HG03558 (cell line): ENCODE results near the gene PUS7L.
A peak's percentile ranks its signal among the peaks of the same experiment; 100 is the strongest.
"Not testable (repeated sequence)": the region's sequence is repeated elsewhere in the genome, so short reads cannot be mapped to it uniquely, and the experiment has no call there.

Source experiments
- ATAC-seq: cut with Tn5 transposase; IDR thresholded peaks from one replicate; pipeline ENCODE4 v1.9.1; 2021; ENCODE audit warnings: moderate number of reproducible peaks; ENCODE audit not compliant: unreplicated experiment; ENCODE audit errors: extremely low read depth

The PUS7L gene

GRCh38 chr12:43758728-43759563 lies at the start of gene PUS7L, which contains the start of gene IRAK4:
PUS7L (minus strand) TSS chr12:43758790; CDS start chr12:43755245, 3,545 bp downstream.
IRAK4 (plus strand) TSS chr12:43758951; CDS start chr12:43768112, 9,161 bp downstream.
- ATAC-seq: peak; percentile 96

DNA sequence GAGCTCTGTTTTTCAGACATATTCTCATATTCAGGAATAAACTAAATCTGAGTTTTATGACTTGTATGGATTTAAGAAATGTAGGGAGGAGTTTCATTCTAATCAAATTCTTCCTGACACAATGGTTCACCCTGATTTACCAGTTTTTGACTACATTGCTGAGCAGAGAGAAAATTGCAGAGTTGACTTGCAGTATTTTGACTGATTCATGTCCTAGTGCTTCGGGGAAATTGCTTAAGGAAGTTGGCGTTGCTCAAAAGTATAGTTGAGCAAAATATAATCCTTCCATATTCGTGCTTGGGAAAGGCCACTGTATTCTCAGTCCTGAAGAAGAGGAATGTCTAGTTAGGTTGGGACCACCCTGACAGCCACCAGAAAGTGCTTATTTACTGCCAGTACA lies 48.8 kb upstream of the PUS7L start:
- ATAC-seq: no peak

- ATAC-seq: no peak
These were observed 48.1 kb upstream of the PUS7L start for GRCh38 chr12:43806737-43807072.

- ATAC-seq: peak; percentile 87
These were observed 47.5 kb upstream of the PUS7L start, which contains the start of gene TWF1 for GRCh38 chr12:43805860-43806736. TWF1 (minus strand) TSS chr12:43806317; CDS start chr12:43806245, 72 bp downstream.

- no peak for ATAC-seq
These were observed 46.7 kb upstream of the PUS7L start for GRCh38 chr12:43805149-43805859.

DNA sequence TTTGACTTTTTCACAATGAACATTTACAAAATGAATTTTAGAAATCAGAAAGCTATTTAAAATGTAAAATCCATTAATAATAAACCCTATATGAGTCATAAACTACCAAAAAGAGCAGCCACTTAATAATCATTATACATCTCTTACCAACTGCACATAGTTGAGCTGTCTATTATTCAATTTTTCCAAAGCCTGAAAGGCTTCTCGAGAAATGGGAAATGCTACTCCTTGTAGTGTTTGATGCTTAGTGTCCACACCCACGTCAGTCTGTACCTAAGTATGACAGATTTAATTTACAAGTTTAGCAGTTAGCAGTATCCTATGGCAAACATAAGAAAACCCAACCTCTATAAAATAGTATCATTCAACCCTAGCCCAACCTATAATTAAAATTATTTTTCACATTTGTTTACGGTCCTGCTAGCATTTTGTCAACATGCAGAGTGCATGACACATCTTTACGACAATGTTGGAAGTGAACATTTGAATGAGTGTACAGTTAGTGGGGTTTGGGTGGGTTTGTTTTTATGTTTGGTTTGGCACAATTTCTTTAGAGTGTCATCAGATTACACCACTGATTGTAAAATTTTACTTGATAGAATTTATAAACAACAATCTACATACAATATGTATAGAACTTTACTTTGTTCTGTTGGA lies 39.1 kb upstream of the PUS7L start:
- ATAC-seq: no peak

GRCh38 chr12:43795716-43796280 lies 37.2 kb upstream of the PUS7L start:
- no peak for ATAC-seq

DNA sequence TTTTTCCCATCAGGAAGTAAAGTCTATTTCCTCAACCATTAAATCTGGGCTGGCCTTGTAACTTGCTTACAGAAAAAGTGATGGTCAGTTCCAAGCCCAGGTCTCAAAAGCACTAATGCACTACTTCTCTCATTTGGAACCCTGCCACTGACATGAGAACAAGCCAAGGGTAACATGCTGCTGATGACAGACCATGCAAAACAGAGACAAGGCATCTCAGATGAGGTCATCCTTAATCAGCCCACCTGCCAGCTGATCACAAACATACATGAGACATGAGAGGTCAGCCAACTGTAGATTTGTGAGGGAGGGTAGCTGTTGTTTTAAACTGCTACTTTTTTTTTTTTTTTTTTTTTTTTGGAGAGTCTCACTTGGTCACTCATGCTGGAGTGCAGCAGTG lies 31.4 kb upstream of the PUS7L start:
- no peak for ATAC-seq

- ATAC-seq: no peak
These were observed 28.5 kb upstream of the PUS7L start for GRCh38 chr12:43786899-43787693.

DNA sequence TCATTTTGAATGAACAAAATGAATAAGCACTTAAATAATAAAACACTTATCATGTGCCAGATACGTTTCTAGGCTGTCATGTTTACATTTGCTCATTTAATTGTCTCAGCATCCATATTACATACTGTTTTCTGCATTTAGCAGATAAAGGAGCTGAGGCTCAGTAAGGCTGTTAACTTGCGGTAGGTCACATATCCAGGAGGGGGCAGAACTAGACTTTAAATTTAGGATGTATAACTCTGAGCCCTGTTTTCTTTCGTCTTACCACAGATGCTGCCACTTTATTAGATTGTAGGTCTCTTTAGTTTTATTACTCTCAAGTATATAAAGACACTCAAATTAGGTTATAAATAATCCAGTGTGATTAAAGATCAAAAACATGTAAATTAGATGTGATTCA lies 17.9 kb upstream of the PUS7L start:
- ATAC-seq: no peak

- ATAC-seq: no peak
These were observed 7.7 kb upstream of the PUS7L start for GRCh38 chr12:43766291-43766690.

DNA sequence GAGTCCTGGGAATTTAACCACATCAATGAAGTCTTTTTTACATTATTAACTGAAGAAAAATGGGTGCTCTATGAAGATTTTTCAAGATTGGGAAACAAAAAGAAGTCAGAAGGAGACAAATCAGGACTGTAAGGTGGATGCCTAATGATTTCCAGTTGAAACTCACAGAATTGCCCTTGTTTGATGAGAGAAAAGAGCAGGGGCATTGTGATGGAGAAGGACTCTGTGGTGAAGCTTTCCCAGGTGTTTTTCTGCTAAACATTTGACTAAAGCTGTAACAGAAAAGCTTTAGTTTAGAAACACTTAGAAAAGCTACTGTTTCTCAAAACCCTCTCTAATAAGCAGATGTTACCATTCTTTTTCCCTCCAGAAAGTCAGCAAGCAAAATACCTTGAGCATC lies 5.9 kb upstream of the PUS7L start:
- no peak for ATAC-seq

DNA sequence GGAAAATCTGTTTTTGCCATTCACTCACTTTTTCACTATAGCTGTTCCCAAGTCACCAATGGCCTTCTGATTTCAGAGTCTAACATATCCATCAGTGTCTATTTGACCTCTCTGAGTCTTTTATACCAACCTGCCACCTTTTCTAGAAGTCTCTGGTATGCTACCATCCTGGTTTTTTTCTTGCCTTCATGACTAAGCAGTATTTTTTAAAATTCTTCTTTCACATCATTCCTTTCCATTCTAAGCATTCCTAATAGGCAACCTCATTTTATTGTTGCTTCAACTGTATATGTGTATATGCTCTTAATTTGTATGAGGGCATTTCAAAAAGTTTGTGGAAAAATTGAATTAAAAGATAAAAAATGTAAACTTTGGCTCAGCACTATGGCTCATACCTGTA lies 5.2 kb upstream of the PUS7L start:
- ATAC-seq: no peak

DNA sequence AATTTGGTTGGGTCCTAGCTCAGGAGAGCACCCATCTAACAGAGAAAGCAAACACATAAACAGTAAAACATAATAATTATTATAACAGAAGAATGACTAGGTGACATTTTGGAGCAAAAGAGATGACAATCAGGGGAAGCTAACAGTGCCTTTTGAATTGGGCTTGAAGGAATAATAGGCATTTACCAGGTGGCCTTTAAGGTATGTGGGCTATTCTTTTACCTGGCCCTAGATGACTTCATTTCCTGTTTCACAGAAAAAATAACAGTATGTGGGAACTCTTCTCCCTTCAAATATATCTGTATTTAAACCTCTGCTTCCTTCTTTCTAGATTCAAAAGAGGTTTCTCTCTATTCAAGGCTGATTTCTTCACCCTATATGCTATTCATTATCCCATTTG lies 4.0 kb upstream of the PUS7L start:
- ATAC-seq: no peak

DNA sequence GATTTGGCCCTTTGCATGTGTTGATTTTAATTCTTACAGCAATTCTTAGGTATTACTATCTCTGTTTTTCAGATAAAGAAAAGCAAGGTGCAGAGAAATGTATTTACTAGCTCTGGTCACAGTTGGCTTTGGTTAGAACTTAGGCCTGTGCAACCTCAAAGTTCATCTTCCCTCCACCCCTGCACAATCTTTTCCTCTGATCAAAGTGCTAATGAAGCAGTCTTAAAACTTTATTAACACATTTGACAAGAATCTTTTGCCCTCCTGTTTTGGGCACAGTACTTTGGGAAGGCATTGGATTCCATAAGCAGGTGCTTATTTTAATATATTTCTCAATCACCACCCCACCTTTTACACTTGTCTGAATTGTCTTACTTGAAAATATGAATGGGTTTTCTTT lies 2.9 kb upstream of the PUS7L start:
- ATAC-seq: no peak

DNA sequence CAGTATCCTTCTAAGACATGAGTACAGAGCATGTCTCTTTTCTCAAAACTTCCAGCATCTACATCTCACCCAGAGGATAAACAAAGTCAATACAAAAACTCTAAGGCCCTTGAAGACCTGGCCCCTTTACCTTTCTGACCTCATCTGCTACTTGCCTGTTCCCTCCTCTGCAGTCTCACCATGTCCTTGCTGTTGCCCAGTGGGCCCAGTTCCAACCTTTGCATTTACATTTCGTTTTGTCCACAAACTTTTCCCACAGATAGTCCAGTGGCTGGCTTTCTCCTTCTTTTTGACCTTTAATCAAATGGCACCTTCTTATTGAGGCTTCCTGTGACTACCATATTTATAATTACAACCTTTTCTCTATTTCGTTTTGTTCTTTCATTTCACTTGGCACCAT lies 1.8 kb upstream of the PUS7L start:
- ATAC-seq: no peak

- no peak for ATAC-seq
These were observed 303 bp downstream of the PUS7L start for GRCh38 chr12:43758247-43758727.

GRCh38 chr12:43754015-43754414 lies 4.6 kb downstream of the PUS7L start:
- no peak for ATAC-seq

DNA sequence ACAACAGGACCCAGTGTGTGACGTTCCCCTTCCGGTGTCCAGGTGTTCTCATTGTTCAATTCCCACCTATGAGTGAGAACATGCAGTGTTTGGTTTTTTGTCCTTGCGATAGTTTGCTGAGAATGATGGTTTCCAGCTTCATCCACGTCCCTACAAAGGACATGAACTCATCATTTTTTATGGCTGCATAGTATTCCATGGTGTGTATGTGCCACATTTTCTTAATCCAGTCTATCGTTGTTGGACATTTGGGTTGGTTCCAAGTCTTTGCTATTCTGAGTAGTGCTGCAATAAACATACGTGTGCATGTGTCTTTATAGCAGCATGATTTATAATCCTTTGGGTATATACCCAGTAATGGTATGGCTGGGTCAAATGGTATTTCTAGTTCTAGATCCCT lies 7.2 kb downstream of the PUS7L start:
- not testable (repeated sequence) for ATAC-seq
